ENCODE measurements around the gene KRT17.

KRT17 gene

GRCh38 chr17:41593306-41593981 lies 30.9 kb downstream of the KRT17 start:
- ChIA-PET CTCF (interaction anchor here (1.3 to 6.5 kb wide), 5 partner anchors 9 to 55 kb away, joined by 3 to 32 read pairs (median 12); no protein-coding TSS in a partner anchor), POLR2A (no interaction called here)
- H3K4me3 ChIP-seq (ENCODE audit: low read depth, low read length): no peak overlapping the region
- no peak for DNase-seq (ENCODE audit: low read depth, low spot score)
- TF ChIP-seq CTCF (IDR thresholded peaks at IDR 0.05; ENCODE audit: insufficient read depth, low read length, missing control alignments): no peak

- ChIA-PET CTCF (interaction anchor here (1.6 to 6.5 kb wide), 4 partner anchors 11 to 55 kb away, joined by 7 to 32 read pairs (median 18); no protein-coding TSS in a partner anchor), POLR2A (no interaction called here)
- TF ChIP-seq CTCF (IDR thresholded peaks at IDR 0.05; ENCODE audit: insufficient read depth, low read length, missing control alignments): no peak
- no peak for DNase-seq (ENCODE audit: low read depth, low spot score)
- H3K4me3 ChIP-seq (ENCODE audit: low read depth, low read length): no peak overlapping the region
Measured at GRCh38 chr17:41592601-41593305, 31.6 kb downstream of the KRT17 start.

DNA sequence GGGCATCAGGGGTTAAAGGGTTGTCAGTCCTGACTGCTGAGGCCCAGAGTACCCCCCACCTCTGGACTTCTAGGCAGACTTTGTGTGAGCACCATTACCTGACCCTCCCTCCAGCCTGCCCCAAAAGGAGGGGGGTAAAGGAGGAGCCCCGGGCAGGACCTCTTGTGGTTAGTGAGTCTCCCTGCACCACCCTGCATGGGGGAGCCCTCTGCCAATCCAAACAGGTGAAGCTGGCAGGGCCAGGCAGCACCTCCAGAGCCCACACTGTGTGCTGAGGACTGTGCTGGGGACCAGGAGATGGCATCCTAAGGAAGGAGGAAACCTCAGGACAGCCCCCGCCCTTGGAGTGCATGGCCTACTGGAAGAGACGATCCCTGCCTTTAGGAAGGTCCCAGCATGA lies 35.1 kb downstream of the KRT17 start:
- POLR2A ChIA-PET: no interaction called here
- no peak for DNase-seq (ENCODE audit: low read depth, low spot score)
- CTCF ChIA-PET: no interaction called here
- no peak overlapping the region for H3K4me3 ChIP-seq (ENCODE audit: low read depth, low read length)
- no peak for TF ChIP-seq CTCF (IDR thresholded peaks at IDR 0.05; ENCODE audit: insufficient read depth, low read length, missing control alignments)

DNA sequence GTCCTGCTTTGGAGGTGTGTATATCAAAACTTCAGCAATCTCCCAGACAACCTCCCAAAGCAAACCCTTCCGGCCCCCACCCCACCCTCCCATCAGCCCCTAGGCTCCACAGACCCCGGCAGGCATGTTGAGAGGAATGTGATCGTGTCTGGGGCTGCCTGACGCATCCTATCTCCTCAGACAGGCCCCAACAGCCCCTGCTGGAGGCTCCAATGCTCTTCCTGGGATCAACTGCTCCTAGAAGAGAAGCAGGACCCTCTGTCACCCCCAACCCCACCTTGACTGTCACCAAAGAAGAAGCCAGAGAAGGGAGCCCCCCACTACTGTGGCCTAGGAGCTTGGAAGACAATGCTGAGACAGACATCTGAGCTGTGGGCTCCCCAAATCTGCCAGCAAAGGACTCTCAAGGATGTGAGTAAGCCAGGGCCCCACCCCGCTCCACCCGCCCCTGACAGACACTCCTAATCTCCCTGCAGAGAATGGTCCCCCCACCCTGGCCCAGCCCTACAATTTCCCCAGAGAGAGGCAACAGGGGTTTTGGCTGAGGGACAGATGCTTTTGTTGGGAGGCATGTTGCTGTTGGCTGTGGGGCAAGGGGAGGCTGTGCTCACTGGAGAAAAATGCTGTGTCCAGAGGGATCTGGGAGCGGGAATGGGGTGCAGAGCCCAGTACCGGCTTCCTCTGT lies 36.1 kb downstream of the KRT17 start:
- H3K4me3 ChIP-seq (ENCODE audit: low read depth, low read length): no peak overlapping the region
- no peak for DNase-seq (ENCODE audit: low read depth, low spot score)
- CTCF ChIA-PET: interaction anchor here (0.7 kb wide), 1 partner anchor 60 kb away, joined by 4 read pairs; no protein-coding TSS in a partner anchor
- POLR2A ChIA-PET: no interaction called here
- TF ChIP-seq CTCF (IDR thresholded peaks at IDR 0.05; ENCODE audit: insufficient read depth, low read length, missing control alignments): no peak

DNA sequence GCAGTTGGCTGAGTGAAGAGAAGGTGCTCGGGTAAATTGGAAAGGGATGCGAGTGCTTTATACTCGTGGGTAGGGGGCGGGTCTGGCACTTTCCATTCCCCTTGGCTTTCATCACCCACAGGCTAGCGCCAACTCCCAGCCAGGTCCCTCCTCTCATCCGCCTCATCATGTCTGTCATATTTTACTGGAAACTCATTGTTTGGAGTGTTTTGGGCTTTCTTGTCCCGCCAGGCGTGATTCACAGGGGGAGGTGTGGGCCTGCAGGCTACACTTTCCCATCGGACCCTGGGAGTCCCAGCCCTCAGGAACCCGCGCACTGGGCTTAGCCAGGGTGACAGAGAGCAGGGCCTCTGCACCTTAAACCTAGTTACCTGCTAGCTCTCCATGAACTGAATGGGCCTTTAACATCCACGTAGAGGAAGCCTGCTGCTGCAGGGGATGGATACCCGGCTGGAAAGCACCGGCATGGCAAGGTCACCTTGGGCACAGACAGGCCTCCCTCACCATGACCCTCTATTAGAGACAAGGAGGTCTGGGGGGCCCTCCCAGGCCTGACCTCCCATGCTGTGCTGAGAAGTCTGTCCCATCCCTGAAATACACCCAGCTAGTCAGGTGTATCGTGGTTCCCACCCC lies 37.4 kb downstream of the KRT17 start, which contains the start of gene KRT14:
Gene KRT14 (minus strand): TSS at position 33 of the 633 bp plus-strand sequence. CDS start 61 bp downstream, outside the sequence.
- TF ChIP-seq CTCF (IDR thresholded peaks at IDR 0.05; ENCODE audit: insufficient read depth, low read length, missing control alignments): no peak
- CTCF ChIA-PET: interaction anchor here (1.1 to 3.1 kb wide), 2 partner anchors 62 to 109 kb away, joined by 4 to 15 read pairs; no protein-coding TSS in a partner anchor
- POLR2A ChIA-PET: no interaction called here
- H3K4me3 ChIP-seq (ENCODE audit: low read depth, low read length): no peak within 1 kb of the TSS
- no peak for DNase-seq (ENCODE audit: low read depth, low spot score)
